Vagina (tissue), 2 donors: ENCODE data around the gene PPP2R2D.

Experiments used
- CTCF ChIP-seq, 3 experiments: fragments of 450-650 bp in 2 of 3; fragments of 200-600 bp in 1 of 3; sonication (generic) in 1 of 3; IDR thresholded peaks; one replicate each; pipeline ENCODE4 v1.5.1; 2017 to 2019; ENCODE audit warnings: antibody characterized with exemption in 3 of 3, mild to moderate bottlenecking in 2 of 3, moderate library complexity in 2 of 3
- POLR2AphosphoS5 ChIP-seq, 2 donors: sonication (generic); formaldehyde crosslinking; IDR thresholded peaks; one replicate each; pipeline ENCODE4 v1.9.0; 2017; ENCODE audit warnings: antibody characterized with exemption in 2 of 2, mild to moderate bottlenecking in 2 of 2, low read depth in 1 of 2; ENCODE audit not compliant: insufficient read depth in 1 of 2

- TF ChIP-seq CTCF (IDR thresholded peaks at IDR 0.05), result no peak
- TF ChIP-seq POLR2AphosphoS5 (IDR thresholded peaks at IDR 0.05; ENCODE audit: insufficient read depth in 1 of 2, low read depth in 1 of 2), result no peak
Observed at GRCh38 chr10:131954356-131954965, 53.7 kb downstream of the PPP2R2D start.
